Dedifferentiated amniotic fluid mesenchymal stem cell (primary cell): ENCODE measurements around the gene OR9Q1.

ENCODE experiments used
- DNase-seq: peaks from one replicate; pipeline ENCODE4 v3.0.0-alpha.2; 2016; ENCODE audit errors: extremely low spot score

Gene OR9Q1

DNA sequence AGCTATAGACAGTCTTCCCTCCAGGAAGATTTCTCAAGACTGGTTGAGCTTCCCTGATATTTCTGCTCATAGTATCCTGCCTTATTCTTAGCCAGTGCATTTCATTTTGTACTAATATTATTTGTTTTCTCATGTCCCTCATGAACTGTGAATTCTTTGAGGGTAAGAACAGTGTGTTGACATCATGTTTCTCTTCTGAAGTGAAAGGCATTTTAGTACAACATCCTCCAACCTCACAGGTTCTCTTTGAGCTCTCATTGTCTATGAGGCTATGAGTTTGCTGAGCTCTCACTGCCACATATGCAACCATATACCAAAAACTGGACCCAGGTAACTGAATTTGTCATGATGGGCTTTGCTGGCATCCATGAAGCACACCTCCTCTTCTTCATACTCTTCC is 7.0 kb downstream of the OR9Q1 start, which contains the start of gene OR6Q1:
Gene OR6Q1 (plus strand): TSS at position 301 of the 400 bp plus-strand sequence. CDS start 0 bp downstream, at position 301.
- DNase-seq: no peak

DNA sequence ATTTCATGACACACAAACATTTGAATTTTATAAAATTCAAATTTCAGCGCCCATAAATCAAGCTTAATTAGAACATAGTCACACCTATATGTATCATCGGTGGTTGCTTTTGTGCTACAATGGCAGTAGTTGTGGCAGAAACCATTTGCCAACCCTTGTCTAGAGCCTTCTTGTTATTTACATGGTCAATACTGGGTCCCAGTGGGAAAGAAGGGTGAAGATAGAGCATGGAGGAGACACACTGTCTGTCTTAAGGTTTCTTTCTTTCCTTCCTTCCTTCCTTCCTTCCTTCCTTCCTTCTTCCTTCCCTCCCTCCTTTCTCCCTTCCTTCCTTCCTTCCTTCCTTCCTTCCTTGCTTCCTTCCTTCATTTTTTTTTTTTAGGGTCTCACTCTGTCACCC is 10.8 kb downstream of the OR9Q1 start:
- DNase-seq: no peak

DNA sequence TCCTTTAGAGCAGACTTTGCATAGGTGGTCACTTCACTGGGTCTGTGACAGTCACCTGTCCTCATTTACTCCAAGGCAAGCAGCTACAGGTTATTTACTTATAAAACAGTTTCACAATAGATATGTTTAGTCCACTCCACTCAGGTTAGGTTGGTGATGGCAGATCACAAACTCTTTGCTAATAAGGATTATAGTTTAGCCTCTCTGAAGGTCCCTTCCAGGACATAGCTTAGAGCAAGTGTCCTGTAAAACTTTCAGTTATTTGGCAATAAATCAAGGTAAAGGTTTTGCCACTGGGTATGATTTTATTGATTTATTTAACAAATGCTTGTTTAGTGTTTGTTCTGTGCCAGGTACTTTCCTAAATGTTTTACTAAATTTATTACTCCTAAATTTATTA is 15.9 kb downstream of the OR9Q1 start:
- no peak for DNase-seq

GRCh38 chr11:58043379-58043778 is 19.7 kb downstream of the OR9Q1 start:
- DNase-seq: no peak

DNA sequence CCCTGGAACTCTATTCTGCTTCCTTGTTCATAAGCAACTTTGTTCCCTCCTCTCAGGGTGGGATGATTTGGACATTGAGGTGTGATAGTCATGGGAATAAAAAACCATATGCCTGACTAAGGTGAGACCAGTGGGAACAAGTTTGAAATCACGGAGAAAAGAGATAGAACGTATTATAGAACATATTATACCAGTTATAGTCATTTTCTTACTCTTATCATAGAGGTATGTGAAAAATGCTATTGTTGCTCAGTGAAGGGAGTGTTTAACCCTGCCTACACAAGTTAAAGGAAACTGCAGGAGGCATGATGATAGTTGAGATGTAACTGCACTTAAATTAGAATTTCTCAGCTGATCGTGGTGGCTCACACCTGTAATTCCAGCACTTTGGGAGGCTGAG is 22.6 kb downstream of the OR9Q1 start:
- no peak for DNase-seq

GRCh38 chr11:58047818-58048217 is 24.1 kb downstream of the OR9Q1 start:
- DNase-seq: no peak

- no peak for DNase-seq
Observed at GRCh38 chr11:58055806-58056401, 32.2 kb downstream of the OR9Q1 start.

DNA sequence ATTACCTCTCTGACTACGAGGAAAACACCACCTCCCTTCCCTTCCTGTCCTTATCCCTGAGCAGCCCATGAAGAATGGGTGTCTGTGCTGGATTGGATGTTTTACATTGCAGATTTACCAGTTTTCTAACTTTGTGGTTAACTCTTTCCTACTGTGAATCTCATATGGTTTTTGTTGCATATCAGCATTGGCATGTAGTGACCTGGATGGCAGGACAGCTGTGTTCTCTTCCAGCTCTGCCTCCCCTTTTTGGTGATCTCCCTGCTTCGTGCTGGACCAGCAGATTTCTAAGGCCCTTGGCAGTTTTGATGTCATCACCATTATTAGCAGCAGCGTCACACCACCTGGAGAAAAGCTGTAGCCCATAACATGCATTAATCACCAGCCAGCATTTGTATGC is 33.8 kb downstream of the OR9Q1 start:
- no peak for DNase-seq

DNA sequence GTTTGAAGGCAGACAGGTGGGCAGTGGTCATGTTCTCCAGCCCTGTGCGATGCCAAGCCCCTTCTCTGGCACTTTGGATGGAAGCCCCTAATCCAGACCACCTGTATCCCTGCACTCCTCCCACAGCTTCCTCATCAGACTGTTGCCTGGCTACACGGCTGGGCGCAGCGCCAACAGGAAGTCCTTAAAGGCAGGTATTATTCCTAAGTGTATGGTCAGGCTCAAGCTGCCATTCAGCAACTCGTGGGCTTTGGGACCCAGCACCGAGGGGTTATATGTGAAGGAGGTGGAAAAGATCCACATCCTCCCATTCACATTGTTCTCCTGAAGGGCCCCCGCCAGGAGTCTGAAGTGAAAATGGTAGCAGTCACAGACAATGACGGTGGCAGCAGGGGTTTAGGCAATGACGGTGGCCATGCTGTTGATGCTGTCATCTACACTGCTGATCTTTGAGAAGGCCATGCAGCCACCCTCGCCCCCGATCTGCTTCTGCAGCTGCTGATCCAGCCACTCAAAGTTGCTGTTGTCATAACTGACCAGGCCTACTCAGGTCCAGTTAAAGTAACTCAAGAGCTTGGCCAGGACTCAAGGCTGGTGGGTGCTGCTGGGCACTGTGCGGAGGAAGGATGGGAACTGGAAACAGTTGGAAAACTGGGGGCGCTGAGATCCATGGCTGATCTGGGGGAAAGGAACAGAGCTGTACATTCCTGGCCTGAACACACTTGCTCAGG is 34.8 kb downstream of the OR9Q1 start:
- DNase-seq: no peak

DNA sequence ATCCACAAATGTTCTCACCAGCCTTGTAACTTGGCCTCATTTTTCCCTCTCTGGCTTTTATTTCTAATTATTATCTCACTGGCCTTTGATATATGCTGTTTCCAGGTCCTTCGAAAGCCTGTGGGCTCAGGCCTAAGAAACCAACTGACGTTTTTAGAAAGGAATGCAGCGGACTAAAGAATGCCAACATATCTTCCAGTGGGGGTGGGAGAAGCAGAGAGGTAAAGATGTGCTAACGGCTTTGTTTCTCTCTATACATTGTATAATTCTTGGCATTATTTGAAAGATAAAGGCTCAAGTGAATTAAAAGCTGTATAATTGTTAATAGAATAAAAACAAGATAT is 35.3 kb downstream of the OR9Q1 start:
- DNase-seq: no peak

GRCh38 chr11:58060535-58060934 is 36.9 kb downstream of the OR9Q1 start:
- no peak for DNase-seq

GRCh38 chr11:58060939-58061672 is 37.4 kb downstream of the OR9Q1 start:
- DNase-seq: no peak

- DNase-seq: no peak
Observed at GRCh38 chr11:58061813-58062212, 38.1 kb downstream of the OR9Q1 start.

GRCh38 chr11:58067685-58068084 is 44.0 kb downstream of the OR9Q1 start:
- DNase-seq: no peak

- DNase-seq: no peak
Observed at GRCh38 chr11:58068655-58069054, 45.0 kb downstream of the OR9Q1 start.

- no peak for DNase-seq
Observed at GRCh38 chr11:58070585-58070984, 46.9 kb downstream of the OR9Q1 start.

- DNase-seq: no peak
Observed at GRCh38 chr11:58075781-58076180, 52.1 kb downstream of the OR9Q1 start.

DNA sequence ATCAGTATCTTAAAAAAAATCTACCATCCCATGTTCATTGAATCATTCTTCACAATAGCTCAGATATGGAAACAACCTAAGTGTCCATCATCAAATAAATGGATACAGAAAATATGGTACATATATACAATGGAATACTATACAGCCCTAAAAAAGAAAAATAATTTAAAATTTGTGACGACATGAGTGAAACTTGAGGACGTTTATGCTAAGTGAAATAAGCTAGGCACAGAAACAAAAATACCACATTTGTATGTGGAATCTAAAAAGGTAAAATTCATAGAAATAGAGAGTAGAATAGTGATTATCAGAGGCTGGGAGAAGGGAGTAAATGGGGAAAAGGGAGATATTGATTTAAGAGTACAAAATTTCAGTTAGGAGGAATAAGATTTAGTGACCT is 62.8 kb downstream of the OR9Q1 start:
- no peak for DNase-seq

GRCh38 chr11:58097437-58097836 is 73.8 kb downstream of the OR9Q1 start:
- DNase-seq: no peak

- no peak for DNase-seq
Observed at GRCh38 chr11:58121096-58121495, 97.4 kb downstream of the OR9Q1 start.

DNA sequence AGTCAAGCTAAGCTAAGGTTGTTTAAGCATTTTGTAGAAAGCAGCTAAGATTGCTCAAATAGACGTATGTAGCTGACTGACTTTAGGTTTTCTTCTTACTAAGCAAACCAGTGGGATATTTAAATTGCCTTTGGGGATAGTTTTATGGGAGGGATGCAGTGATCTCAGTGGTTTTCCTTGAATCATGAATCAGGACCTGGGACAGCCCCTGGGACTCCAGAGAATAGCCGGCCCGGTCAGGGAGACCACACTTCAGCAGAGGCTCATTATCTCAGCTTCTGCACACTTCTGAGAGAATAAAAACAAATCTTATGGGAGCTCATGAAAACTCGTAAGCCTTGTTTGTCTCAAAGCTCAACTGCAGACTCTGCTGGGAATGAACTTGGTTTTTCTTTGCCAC is 101.8 kb downstream of the OR9Q1 start, which contains the start of gene OR9I1:
Gene OR9I1 (minus strand): TSS at position 62 of the 400 bp plus-strand sequence. CDS start 6,086 bp downstream, outside the sequence.
- no peak for DNase-seq

GRCh38 chr11:58127350-58127749 is 103.7 kb downstream of the OR9Q1 start:
- no peak for DNase-seq
